Activated naive CD4-positive, alpha-beta T cell treated with anti-CD3 and anti-CD28 coated beads for 36 hours (primary cell): ENCODE measurements around the gene ALDH9A1. TPM values are rescaled to one million over a fixed set of nuclear protein-coding genes. Genes with fewer than 3 reads are reported as not detected.
A peak's percentile ranks its signal among the peaks of the same experiment; 100 is the strongest.

Experiments
- CTCF ChIA-PET: fragments of 350-600 bp; sonication (Branson Sonifier 250); formaldehyde crosslinking; loops from one replicate; lab custom pipeline; 2021; ENCODE audit warnings: antibody characterized with exemption; lab: Charles Lee
- DNase-seq: peaks from one replicate; pipeline ENCODE4 v3.0.0-alpha.2; 2020
- H3K27ac Mint-ChIP-seq: one replicate; pipeline ENCODE4 v1.8.0; 2021; ENCODE audit warnings: mild to moderate bottlenecking, mixed read lengths
- H3K27me3 Mint-ChIP-seq: one replicate; pipeline ENCODE4 v1.8.0; 2021; ENCODE audit warnings: low read depth, mixed read lengths
- H3K36me3 Mint-ChIP-seq: one replicate; pipeline ENCODE4 v1.8.0; 2021; ENCODE audit warnings: low read depth, mixed read lengths
- H3K4me1 Mint-ChIP-seq: one replicate; pipeline ENCODE4 v1.8.0; 2021; ENCODE audit warnings: low read depth, mixed read lengths
- H3K4me3 Mint-ChIP-seq: one replicate; pipeline ENCODE4 v1.8.0; 2021; ENCODE audit warnings: mild to moderate bottlenecking, moderate library complexity, mixed read lengths
- H3K9me3 Mint-ChIP-seq: one replicate; pipeline ENCODE4 v1.8.0; 2021; ENCODE audit warnings: mixed read lengths
- intact Hi-C: fragments of 100-400 bp; cut with micrococcal nuclease; formaldehyde crosslinking; loops from one replicate; pipeline ENCODE4 v1.15.1; 2023
- total RNA-seq, 2 experiments: library from RNA; stranded (reverse); gene quantifications; one replicate each; pipeline ENCODE4 v1.2.3, GENCODE V29; 2021

ALDH9A1 gene
- total RNA-seq, 2 experiments from 2014 or later = 35.8 to 43.5 TPM

DNA sequence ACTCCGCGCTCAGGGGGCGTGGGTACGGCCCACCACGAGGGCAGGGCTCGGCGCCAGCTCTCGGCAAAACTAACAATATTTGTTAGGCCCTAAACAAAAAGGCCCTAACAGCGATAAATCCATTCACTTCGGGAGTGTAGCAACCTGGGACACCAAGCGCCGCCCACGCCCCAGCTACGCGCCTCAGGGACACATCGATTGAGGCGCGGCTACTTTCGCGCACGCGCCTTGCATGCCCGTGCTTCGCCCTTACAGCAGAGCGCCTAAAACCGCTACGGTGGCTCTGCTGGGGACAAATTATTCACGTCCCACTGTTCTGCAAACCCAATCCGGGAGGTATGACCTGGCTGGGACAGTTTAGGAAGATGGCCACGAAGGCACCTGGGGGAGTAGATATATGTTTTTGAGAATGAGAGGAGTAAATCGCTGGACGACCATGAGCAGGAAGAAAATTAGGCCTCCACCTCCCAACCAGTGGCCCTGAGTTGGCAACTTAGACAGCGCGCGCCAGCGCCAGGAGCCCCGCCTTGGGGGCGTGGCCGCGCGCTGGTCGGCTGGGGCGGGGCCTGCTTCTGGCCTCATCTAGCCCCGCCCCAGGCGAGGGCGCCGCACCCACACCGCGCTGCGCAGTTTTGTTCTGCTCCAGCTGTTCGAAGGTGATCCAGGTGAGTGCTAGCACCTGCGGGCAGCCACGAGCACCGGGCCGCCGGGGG lies 67.6 kb downstream of the ALDH9A1 start, which contains the start of gene MGST3:
Gene MGST3, plus strand, starts transcription at position 606 of the 713 bp plus-strand sequence. CDS start 18,614 bp downstream, outside the sequence.
- no peak within 1 kb of the TSS for H3K27ac Mint-ChIP-seq
- no peaks in the 10 kb centered on the region for H3K9me3 Mint-ChIP-seq
- DNase-seq = peak; percentile 97
- peaks cover 1% of the 10 kb centered on the region for H3K36me3 Mint-ChIP-seq
- CTCF ChIA-PET = interaction anchor here (0.7 to 0.8 kb wide), 2 partner anchors 9 to 33 kb away, joined by 4 read pairs; no protein-coding TSS in a partner anchor
- intact Hi-C loops = loop anchor here (1.0 to 10.0 kb wide), 7 partner anchors 32 to 1474 kb away; partner anchors contain the start of genes ALDH9A1, POGK, TMCO1 and UCK2
- H3K27me3 Mint-ChIP-seq = no peaks in the 10 kb centered on the region
- H3K4me3 Mint-ChIP-seq = no peak within 1 kb of the TSS
- peaks cover 19% of the 10 kb centered on the region for H3K4me1 Mint-ChIP-seq

DNA sequence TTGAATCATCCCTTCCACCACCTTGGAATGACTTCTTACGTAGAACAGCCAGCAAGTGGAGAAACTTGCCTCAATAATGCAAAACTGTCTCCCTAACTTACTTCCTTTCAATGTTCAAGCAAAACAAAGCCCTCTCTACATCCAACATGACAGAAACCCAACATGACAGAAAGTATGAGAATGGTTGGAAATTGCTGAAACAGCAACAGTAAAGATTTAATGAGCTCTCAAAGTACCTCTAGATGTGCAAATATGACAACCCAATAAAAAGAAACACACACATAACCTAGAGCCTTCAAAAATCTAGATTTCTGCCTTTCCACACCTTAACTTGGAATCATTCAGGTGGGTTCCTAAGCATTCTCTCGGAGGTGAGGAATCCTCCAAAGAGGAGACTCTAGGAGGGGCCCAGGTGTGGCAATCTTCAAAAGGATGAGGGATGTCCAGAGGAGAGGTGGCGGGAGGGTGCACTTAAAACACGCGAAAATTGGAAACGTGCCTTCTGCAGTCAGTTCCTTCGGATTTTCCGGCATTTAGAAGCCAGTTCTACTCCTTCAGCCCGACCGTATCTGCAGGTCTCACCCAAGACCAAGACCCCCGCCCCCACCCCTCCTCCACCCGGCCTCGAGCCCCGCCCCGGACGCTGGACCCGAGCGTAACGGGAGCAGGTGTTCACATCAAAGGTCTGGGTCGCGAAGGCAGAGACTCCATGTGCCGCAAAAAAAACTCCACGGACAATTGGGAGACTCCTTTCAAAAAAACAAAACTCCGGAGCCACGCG lies 68.3 kb downstream of the ALDH9A1 start:
- DNase-seq = no peak
- Mint-ChIP-seq H3K4me3 (no peak overlapping the region), H3K4me1 (peaks cover 18% of the 10 kb centered on the region), H3K9me3 (no peaks in the 10 kb centered on the region), H3K36me3 (no peaks in the 10 kb centered on the region), H3K27me3 (no peaks in the 10 kb centered on the region), H3K27ac (no peak overlapping the region)
- CTCF ChIA-PET = interaction anchor here (1.0 kb wide), 1 partner anchor 44 kb away, joined by 3 read pairs; no protein-coding TSS in a partner anchor
- intact Hi-C loops = loop anchor here (1.0 to 10.0 kb wide), 7 partner anchors 32 to 1475 kb away; partner anchors contain the start of genes ALDH9A1, POGK, TMCO1 and UCK2

DNA sequence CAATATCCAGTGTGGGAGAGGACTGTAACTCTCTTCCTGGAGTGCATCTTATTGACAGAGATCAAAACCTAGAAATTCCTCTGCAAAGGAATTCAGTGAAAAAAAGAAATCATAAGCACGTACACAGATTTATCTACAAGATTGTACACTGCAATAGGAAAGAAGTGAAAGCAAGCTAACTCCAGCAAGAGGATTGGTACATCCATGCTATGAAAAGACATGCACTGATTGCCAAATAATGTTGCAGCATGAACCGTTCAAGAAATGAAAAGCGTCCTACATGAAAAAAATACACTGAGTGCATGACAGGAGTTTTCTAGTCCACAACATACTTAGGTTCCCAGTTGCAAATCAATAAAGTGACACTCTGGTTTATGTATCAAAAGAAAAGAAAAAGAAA lies 69.2 kb downstream of the ALDH9A1 start:
- Mint-ChIP-seq H3K4me3 (no peak overlapping the region), H3K36me3 (no peaks in the 10 kb centered on the region), H3K4me1 (peaks cover 12% of the 10 kb centered on the region), H3K9me3 (no peaks in the 10 kb centered on the region), H3K27me3 (no peaks in the 10 kb centered on the region), H3K27ac (no peak overlapping the region)
- CTCF ChIA-PET = no interaction called here
- no peak for DNase-seq
- intact Hi-C loops = no loop called here

DNA sequence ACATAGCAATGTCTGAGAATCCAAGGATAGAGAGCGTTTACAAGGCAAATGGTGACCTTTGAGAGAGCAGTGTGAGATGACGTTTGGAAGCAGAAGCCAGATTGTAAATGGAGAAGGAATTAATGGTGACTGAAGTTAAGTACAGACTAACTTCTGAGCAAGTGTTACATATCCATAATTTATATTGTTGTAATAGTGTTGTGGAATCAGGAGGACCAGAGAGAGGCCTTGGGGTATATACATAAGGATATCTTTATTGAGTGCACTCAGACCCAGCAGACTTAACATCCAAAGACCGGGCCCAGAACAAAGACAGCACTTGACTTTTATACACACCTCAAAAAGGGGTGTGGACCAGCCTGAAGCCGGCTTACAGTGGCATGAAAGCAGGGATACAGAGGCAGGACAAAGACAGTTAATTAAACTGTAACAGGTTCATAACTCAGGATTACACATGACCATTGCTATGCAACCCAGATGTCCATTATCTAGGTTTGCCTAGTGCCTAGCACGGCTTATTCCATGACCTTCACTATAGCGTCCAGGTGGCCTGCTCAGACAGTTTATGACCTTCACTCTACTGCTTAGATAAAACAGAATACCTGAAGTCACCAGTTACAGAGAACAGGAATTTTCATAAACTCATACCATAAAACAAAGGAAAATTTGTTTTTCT lies 70.1 kb downstream of the ALDH9A1 start:
- Mint-ChIP-seq H3K4me3 (no peak overlapping the region), H3K27me3 (no peaks in the 10 kb centered on the region), H3K36me3 (no peaks in the 10 kb centered on the region), H3K9me3 (no peaks in the 10 kb centered on the region), H3K27ac (no peak overlapping the region), H3K4me1 (peaks cover 5% of the 10 kb centered on the region)
- CTCF ChIA-PET = no interaction called here
- DNase-seq = no peak
- intact Hi-C loops = no loop called here

DNA sequence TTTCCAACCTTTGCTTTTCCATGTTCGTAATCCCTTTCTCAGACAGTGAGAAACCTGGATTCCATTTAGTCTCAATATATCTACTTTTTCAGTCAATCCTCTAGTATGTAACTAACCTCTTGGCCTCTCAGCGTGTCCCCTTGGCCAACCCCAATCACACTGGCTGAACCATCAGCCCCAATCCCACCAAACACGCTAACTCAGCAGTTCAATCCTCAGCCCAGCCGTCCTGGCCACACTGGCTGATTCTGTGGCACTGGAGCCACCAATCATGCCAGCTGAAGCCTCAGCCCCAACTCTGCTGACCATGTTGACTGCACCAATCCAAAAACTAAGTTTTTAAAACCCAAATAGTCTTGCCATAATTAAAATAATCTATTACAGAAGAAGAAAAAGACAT lies 73.9 kb downstream of the ALDH9A1 start:
- Mint-ChIP-seq H3K27me3 (no peaks in the 10 kb centered on the region), H3K9me3 (no peaks in the 10 kb centered on the region), H3K4me1 (no peaks in the 10 kb centered on the region), H3K36me3 (no peaks in the 10 kb centered on the region), H3K27ac (no peak overlapping the region), H3K4me3 (no peak overlapping the region)
- intact Hi-C loops = no loop called here
- DNase-seq = no peak
- CTCF ChIA-PET = no interaction called here

DNA sequence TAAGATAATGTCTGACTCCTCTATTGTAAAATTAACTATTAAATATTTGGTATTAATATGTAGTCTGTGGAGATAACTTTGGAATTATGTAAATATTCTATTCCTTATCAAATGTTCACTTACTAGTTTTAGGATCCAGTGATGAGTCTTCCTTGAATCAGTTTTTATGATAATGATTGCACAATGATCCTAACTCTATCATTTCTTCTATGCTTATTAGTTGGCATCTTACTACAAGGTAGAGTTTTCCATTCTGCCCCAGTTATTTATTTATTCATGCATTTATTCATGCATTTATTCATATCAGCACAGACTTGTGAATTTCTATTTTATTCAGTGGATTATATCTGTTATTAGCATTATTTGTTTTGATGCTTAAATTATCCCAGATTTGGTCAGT lies 74.7 kb downstream of the ALDH9A1 start:
- intact Hi-C loops = no loop called here
- Mint-ChIP-seq H3K27ac (no peak overlapping the region), H3K36me3 (no peaks in the 10 kb centered on the region), H3K4me3 (no peak overlapping the region), H3K27me3 (no peaks in the 10 kb centered on the region), H3K4me1 (no peaks in the 10 kb centered on the region), H3K9me3 (no peaks in the 10 kb centered on the region)
- CTCF ChIA-PET = no interaction called here
- DNase-seq = no peak

DNA sequence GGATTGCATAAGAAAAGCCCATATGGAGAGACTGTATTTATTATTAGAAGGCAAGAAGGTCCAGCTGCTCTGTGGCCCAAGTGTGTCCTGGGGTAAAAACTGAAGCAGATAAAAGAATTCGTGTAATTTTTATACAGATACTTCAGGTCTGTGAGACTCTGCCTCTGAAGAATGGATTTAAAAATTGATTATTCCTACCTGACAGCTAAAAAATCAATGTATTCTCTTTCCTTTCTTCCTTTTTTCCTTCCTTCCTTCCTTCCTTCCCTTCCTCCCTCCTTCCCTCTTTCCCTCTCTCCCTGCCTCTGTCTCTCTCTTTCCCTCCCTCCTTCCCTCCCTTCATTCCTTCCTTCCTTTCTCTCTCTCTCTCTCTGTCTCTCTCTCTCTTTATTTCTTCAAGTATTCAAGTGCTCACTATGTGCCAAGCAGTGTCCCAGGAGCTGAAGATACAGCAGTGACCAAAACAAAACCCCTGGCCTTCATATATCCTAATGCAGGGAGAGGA lies 78.7 kb downstream of the ALDH9A1 start:
- Mint-ChIP-seq H3K36me3 (no peaks in the 10 kb centered on the region), H3K4me1 (no peaks in the 10 kb centered on the region), H3K27me3 (peaks cover 4% of the 10 kb centered on the region), H3K4me3 (no peak overlapping the region), H3K27ac (no peak overlapping the region), H3K9me3 (no peaks in the 10 kb centered on the region)
- intact Hi-C loops = no loop called here
- no peak for DNase-seq
- CTCF ChIA-PET = interaction anchor here (1.1 kb wide), 1 partner anchor 18 kb away, joined by 4 read pairs; no protein-coding TSS in a partner anchor

DNA sequence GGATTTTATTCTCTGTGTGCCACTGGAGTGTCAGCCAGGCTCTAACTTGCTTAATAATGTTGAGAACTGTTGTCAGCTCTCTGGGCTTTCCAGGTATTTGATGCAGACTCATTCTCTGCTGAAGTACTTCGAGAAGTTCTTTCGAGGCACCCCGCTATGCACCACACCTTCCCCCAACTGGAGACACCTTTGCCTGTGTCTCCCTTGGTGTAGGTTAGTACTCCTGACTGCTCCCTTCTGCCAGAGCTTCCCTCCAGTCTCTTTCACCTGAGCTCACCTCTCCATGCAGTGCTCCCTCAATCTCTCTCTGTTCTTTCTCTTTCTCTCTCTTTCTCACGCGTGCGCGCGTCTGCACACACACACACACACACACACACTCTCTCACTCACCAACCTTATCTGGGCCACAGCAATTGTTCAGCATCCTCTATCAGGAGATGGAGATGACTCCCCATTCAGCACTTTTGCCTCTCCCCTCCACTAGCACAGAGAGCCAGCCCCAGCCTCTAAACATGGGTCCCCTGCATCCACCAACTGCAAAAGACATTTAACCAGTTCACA lies 81.3 kb downstream of the ALDH9A1 start:
- Mint-ChIP-seq H3K27me3 (peaks cover 4% of the 10 kb centered on the region), H3K4me3 (no peak overlapping the region), H3K9me3 (peaks cover 5% of the 10 kb centered on the region), H3K4me1 (no peaks in the 10 kb centered on the region), H3K27ac (no peak overlapping the region), H3K36me3 (peaks cover 3% of the 10 kb centered on the region)
- no peak for DNase-seq
- CTCF ChIA-PET = interaction anchor here (0.5 to 1.4 kb wide), 3 partner anchors 15 to 767 kb away, joined by 3 to 4 read pairs (median 4); no protein-coding TSS in a partner anchor
- intact Hi-C loops = no loop called here

DNA sequence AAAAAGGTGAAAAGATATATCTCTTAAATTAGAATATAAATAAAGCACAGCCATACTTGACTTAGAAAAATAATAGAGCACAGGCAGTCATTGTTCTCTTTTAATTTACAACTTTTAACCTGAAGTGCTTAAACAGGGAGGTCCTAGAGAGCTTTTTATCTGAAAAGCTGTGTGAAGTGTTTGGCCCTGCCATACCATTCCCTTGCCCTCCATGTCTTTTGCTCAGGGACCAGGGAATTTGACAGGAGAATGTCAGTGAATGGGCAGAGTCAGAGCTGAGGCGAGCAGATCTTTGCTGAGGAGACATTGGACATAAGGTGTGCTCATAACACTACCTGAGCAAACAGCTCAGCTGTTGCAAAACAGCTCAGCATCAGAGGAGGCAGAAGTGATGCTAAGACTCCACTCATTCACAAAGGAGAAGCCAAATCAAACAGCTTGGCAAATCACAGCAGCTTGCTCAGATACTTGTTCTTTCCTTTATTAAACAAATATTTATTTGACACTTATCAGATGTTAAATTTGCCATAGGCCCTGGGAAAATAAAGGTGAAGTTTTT lies 82.2 kb downstream of the ALDH9A1 start:
- intact Hi-C loops = no loop called here
- H3K9me3 Mint-ChIP-seq = peaks cover 5% of the 10 kb centered on the region
- H3K27ac Mint-ChIP-seq = no peak overlapping the region
- no peak overlapping the region for H3K4me3 Mint-ChIP-seq
- no peaks in the 10 kb centered on the region for H3K4me1 Mint-ChIP-seq
- peaks cover 3% of the 10 kb centered on the region for H3K36me3 Mint-ChIP-seq
- no peak for DNase-seq
- CTCF ChIA-PET = interaction anchor here (1.4 kb wide), 1 partner anchor 14 kb away, joined by 4 read pairs; no protein-coding TSS in a partner anchor
- H3K27me3 Mint-ChIP-seq = peaks cover 7% of the 10 kb centered on the region
